Central memory CD8-positive, alpha-beta T cell (primary cell): ENCODE results near the gene TMBIM6.
A peak's percentile ranks its signal among the peaks of the same experiment; 100 is the strongest.

Source experiments
- ATAC-seq: fragments of 150-1000 bp; cut with Tn5 transposase; replicated peaks from 2 replicates; pipeline ENCODE4 v1.10.0; 2022; ENCODE audit warnings: mild to moderate bottlenecking, moderate FRiP score, moderate number of reproducible peaks; ENCODE audit not compliant: poor library complexity, severe bottlenecking; ENCODE audit errors: extremely low read depth
- DNase-seq, 2 donors: peaks; one replicate each; pipeline ENCODE4 v3.0.0; 2021; ENCODE audit warnings: low spot score in 2 of 2
- H3K27ac Mint-ChIP-seq: one replicate; pipeline ENCODE4 v1.8.0; 2022; ENCODE audit warnings: low read depth, mild to moderate bottlenecking, moderate library complexity, mixed read lengths
- H3K27me3 Mint-ChIP-seq: one replicate; pipeline ENCODE4 v1.8.0; 2022; ENCODE audit warnings: mixed read lengths
- H3K36me3 Mint-ChIP-seq: one replicate; pipeline ENCODE4 v1.8.0; 2022; ENCODE audit warnings: mild to moderate bottlenecking, moderate library complexity, mixed read lengths; ENCODE audit not compliant: insufficient read depth
- H3K4me1 Mint-ChIP-seq: one replicate; pipeline ENCODE4 v1.8.0; 2022; ENCODE audit warnings: mixed read lengths
- H3K4me3 Mint-ChIP-seq: one replicate; pipeline ENCODE4 v1.8.0; 2022; ENCODE audit warnings: mild to moderate bottlenecking, moderate library complexity, mixed read lengths
- H3K9me3 Mint-ChIP-seq: one replicate; pipeline ENCODE4 v1.8.0; 2022; ENCODE audit warnings: mixed read lengths

TMBIM6 gene

DNA sequence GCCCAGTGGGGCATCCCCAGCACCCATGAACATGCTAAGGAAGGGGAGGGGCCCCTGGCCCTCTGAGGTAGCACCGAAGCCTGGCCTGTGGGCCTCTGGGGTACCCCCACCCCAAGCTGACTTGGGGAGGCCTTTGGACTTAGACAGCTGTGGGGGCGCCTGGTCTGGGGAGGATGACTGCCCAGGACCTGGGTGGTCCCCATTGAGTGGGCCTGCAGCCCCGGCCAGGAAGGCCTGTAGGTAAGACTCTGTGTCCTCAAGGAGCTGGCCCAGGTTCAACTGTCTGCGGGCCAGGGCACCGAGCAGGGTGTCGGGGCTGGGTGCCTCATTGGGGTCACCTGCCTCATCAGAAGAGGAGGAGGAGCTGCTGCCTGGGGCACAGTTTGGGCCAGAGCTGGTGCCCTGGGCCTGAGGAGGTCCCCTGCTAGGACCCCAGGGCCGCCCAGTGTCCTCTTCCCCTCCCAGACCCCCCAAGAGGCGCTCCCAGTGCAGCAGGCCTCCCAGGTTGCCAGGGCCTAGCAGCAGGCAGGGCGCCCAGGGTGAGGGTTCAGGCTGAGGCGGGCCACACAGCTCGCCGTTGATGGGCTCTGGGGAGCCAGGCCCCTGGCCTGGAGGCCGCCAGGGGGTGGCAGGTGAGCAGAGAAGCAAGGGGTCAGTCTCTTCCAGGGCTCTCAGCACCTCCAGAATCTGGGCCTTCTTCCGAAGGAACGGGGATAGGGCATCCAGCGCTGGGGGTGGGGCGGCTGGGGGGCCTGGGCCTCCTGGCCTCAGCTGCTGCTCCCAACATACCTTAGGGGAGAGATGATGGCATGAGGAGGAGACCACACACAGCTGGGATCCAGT lies 55.5 kb downstream of the TMBIM6 start:
- no peak for ATAC-seq
- no peak overlapping the region for H3K27ac Mint-ChIP-seq
- H3K27me3 Mint-ChIP-seq, result no peaks in the 10 kb centered on the region

DNA sequence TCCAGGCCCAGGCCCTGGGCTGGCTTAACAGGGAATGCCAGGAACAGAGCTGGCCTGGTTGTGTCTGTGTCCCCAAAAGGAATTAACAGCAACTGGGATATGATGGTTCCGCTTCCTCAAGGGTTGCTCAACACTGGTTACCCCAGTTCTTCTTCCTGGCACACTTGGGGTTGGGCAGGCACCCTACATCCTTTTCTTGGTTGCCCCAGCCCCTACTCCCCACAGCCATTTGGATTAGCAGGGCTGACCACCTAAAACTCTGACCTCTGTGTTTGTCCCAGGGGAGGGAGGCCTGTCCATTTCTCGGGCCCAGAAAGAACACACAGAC lies 56.1 kb downstream of the TMBIM6 start:
- ATAC-seq (no peak), DNase-seq (no peak)
- Mint-ChIP-seq H3K36me3 (peaks cover 10% of the 10 kb centered on the region), H3K27ac (no peak overlapping the region), H3K27me3 (no peaks in the 10 kb centered on the region), H3K9me3 (no peaks in the 10 kb centered on the region), H3K4me3 (no peak overlapping the region), H3K4me1 (no peaks in the 10 kb centered on the region)

More for the DNA sequence above, 55.5 kb downstream of the TMBIM6 start:
- DNase-seq, result no peak
- Mint-ChIP-seq H3K9me3 (no peaks in the 10 kb centered on the region), H3K4me3 (no peak overlapping the region), H3K36me3 (peaks cover 7% of the 10 kb centered on the region), H3K4me1 (no peaks in the 10 kb centered on the region)

DNA sequence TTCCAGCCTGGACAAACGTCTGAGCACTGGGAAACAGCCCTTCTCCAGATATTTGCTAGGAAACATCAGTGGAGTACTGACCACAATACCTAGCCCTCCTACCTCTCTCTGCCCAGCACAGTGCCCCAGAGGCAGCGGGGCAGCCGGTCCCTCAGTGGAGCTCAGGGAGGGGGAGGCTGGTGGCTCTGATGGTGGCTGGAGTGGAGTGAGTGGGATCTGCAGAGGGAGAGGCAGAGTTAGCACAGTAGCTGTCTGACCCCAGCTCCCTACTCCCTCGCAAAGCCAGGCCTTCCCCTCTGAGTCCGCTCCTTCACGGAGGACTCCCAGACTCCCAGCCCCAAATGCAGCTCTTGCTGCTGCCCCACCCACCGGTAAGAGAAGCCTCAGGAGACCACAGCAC lies 56.9 kb downstream of the TMBIM6 start:
- Mint-ChIP-seq H3K27me3 (no peaks in the 10 kb centered on the region), H3K4me3 (no peak overlapping the region), H3K36me3 (peaks cover 10% of the 10 kb centered on the region), H3K27ac (no peak overlapping the region), H3K4me1 (no peaks in the 10 kb centered on the region), H3K9me3 (no peaks in the 10 kb centered on the region)
- ATAC-seq (no peak), DNase-seq (no peak)

DNA sequence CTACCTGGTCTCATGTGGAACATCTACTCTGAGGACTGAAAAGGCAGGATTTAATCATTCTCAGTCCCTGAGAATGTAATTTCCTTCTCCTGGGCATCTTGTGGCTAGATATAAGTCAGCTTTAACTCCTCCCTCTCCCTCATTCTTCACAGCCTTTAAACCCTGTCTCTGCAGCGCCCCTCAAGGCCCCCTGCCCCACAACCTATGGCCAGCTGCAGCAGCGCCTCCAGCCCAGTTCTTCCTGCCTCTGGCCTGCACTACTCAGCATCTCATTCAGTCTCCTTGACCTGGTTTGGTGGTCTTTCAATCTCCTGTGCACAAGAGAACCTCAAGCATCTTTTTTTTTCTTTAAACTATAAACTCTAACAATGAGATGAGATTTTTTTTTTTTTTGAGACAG lies 57.6 kb downstream of the TMBIM6 start:
- H3K9me3 Mint-ChIP-seq, result no peaks in the 10 kb centered on the region
- no peak overlapping the region for H3K27ac Mint-ChIP-seq
- H3K36me3 Mint-ChIP-seq, result peaks cover 10% of the 10 kb centered on the region
- H3K4me1 Mint-ChIP-seq, result no peaks in the 10 kb centered on the region
- no peak overlapping the region for H3K4me3 Mint-ChIP-seq
- no peaks in the 10 kb centered on the region for H3K27me3 Mint-ChIP-seq
- no peak for ATAC-seq
- DNase-seq, result no peak

DNA sequence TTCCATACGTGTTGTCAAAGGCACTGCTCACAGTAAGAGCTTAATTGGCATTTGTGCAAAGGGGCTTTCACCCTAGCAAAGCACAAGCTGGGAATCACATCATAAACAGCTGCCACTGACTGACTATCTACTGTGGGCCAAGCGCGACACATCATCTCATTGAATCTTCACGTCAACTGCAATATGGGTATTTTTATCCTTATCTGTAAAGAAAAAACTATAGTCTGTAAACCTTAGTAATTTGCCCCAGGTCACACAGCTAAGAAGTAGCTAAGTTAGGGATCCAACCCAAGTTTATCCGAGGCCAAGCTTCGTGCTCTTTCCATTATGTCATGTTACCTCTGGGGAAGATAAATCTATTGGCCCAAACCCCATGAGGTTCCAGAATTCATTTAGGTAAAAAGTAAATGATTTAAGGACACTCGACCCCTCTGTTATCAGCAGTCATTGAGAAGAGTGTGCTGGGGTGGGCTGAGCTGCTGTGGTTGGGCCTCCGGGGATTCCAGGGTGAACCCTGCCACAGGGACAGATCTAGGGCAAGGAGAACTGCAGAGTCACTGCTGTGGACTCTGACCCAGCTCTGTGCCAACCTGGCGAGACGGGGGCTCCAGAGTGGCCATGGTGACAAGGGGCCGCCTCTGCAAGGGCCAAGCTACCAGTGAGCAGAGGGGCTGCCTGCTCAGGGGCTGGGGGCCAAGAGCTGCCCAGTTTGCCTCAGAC lies 59.2 kb downstream of the TMBIM6 start:
- Mint-ChIP-seq H3K4me1 (no peaks in the 10 kb centered on the region), H3K9me3 (no peaks in the 10 kb centered on the region), H3K27ac (peak overlapping the region; percentile 50), H3K4me3 (no peak overlapping the region), H3K36me3 (peaks cover 8% of the 10 kb centered on the region), H3K27me3 (no peaks in the 10 kb centered on the region)
- ATAC-seq (no peak), DNase-seq (no peak)

DNA sequence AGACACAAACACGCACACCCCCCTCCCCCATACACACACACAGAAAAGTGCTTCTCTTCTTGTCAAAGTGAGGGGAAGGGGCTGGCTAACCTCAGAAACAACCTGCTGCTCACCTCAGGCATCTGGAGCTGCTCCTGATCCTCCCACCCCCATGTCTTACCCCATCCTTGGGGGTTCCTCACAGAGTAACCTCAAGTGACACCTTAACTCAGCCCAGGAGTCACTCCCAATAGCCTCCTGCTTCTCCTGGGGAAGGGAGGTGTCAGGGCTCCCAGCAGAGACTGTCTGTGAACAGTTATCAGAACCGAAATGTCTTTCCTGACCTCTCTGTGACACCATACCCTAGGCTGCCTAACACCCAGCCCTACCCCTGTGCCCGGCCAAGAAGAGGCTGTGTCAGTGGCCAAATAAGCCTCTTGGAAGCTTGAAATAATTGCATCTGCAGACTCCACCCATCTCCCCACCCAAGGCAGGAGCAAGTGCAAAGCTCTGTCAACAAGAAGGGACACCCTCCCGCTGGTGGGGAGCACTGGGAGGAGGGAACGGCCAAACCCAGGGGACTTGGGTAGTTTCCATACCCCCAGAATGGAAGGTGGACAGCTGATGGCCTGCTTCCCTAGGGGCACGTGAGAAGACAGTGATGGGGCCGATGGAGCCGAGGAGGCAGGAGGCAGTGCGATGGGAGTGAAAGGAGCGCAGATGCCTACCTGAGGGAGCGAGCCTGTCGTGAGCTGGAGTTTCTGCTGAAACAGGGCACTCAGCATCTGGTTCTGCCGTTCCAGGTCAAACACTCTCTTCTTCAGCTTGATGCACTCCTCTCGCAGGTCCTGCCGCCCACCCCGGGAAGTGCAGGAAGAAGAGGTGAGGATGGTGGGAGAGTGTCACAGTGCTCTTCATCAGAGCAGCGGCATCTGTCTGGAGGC lies 60.0 kb downstream of the TMBIM6 start:
- no peak for DNase-seq
- Mint-ChIP-seq H3K27me3 (no peaks in the 10 kb centered on the region), H3K9me3 (no peaks in the 10 kb centered on the region), H3K4me1 (no peaks in the 10 kb centered on the region), H3K27ac (peak overlapping the region; percentile 55), H3K36me3 (peaks cover 6% of the 10 kb centered on the region), H3K4me3 (no peak overlapping the region)
- ATAC-seq, result no peak

DNA sequence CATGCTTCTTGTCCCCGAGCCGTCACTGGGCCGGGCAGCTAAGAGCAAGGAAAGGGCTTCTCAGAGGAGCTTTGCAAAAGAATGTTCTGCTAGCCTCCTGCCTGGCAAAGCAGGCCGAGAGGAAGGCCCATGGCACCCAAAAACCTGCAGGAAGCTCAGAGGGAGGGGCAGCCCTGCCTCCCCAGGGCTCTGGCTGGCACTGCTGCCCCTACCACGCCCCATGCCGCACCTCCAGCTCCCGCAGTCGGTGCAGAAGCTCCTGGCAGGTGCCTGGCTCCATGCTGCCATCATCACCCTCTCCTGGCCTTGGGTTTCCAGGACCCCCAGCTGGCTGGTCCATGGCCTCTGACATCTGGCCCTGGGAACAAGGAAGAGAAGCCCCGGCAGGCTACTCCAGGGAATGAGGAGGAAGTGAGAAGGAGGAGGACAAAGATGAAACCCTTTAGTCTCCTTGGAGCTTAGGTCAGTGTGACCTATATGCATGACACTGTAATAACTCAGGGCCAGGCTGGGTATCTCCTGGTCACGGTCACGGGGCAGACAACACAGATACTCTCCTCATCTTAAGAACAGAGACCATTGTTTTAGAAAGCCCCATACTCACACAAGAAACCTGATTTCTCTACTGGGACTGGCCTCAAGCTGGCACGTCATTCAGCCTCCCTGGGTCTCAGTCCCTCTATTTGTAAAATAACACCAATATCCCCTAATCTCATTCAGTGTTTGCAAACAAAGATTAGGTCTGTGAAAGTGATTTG lies 62.5 kb downstream of the TMBIM6 start:
- Mint-ChIP-seq H3K27me3 (no peaks in the 10 kb centered on the region), H3K4me3 (no peak overlapping the region), H3K27ac (no peak overlapping the region), H3K9me3 (no peaks in the 10 kb centered on the region), H3K4me1 (no peaks in the 10 kb centered on the region), H3K36me3 (peaks cover 8% of the 10 kb centered on the region)
- no peak for ATAC-seq
- DNase-seq, result no peak

DNA sequence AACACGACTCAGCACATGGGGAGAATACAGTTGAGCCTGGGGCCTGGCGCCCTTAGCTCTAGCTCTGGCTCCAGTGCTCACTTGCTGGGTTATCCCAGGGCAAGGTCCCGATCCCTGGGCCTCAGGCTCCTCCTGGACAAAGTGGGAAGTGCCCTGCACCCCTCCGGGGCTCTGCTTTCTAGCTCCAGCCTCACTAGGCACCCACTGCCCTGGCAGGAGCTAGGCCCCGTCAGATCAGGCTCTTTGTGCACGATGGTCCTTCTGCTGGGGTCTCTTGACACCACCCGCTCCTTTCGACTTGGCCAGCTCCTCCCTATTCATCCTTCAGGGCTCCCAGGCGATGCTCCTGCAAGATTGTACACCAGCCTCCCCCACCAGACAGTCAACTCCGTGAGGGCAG lies 63.5 kb downstream of the TMBIM6 start:
- H3K4me3 Mint-ChIP-seq, result no peak overlapping the region
- no peak for DNase-seq
- no peaks in the 10 kb centered on the region for H3K4me1 Mint-ChIP-seq
- no peak overlapping the region for H3K27ac Mint-ChIP-seq
- no peaks in the 10 kb centered on the region for H3K27me3 Mint-ChIP-seq
- ATAC-seq, result no peak
- no peaks in the 10 kb centered on the region for H3K9me3 Mint-ChIP-seq
- peaks cover 5% of the 10 kb centered on the region for H3K36me3 Mint-ChIP-seq

DNA sequence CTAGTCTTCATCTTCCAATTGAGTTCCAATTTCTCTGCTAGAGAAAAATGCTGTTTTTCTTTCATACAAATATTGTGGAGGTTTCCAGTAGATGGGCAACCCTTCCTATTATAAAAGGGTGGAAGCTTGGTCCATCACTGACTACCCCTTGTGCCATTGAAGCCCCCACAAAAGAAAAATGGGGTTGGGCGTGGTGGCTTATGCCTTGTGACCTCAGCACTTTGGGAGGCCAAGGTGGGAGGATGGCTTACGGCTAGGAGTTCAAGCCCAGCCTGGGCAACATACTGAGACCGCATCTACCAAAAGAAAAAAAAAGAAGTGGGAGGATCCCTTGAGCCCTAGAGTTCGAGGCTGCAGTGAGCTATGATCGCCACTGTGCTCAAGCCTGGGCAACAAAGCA lies 64.1 kb downstream of the TMBIM6 start:
- H3K4me3 Mint-ChIP-seq, result no peak overlapping the region
- H3K27ac Mint-ChIP-seq, result no peak overlapping the region
- DNase-seq (no peak), ATAC-seq (no peak)
- H3K4me1 Mint-ChIP-seq, result no peaks in the 10 kb centered on the region
- H3K36me3 Mint-ChIP-seq, result peaks cover 5% of the 10 kb centered on the region
- H3K27me3 Mint-ChIP-seq, result no peaks in the 10 kb centered on the region
- no peaks in the 10 kb centered on the region for H3K9me3 Mint-ChIP-seq

DNA sequence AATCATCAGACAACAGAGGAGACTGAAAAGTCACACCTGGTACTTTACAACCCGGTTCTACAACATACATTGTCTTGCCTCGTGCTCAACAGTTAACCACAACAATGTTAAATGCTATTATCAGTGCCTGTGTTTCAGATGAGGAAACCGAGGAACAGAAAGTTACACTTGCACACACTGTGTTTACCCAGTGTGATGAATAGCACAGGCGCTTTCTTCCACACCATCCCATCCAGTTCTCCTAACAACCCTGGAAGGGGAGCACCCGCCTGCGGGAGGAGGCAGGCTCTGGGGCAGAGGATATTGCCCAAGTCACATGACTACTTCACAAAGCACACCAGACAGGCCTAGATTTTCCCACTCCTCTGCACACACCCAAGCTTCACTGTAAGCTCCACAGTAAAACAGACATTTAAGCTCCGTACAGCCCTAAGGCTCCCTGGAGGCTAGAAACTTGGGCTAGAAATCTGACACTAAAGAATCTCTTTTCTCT lies 65.0 kb downstream of the TMBIM6 start:
- no peak for DNase-seq
- no peak for ATAC-seq
- no peak overlapping the region for H3K4me3 Mint-ChIP-seq
- no peaks in the 10 kb centered on the region for H3K27me3 Mint-ChIP-seq
- no peaks in the 10 kb centered on the region for H3K4me1 Mint-ChIP-seq
- H3K36me3 Mint-ChIP-seq, result peaks cover 5% of the 10 kb centered on the region
- H3K27ac Mint-ChIP-seq, result no peak overlapping the region
- no peaks in the 10 kb centered on the region for H3K9me3 Mint-ChIP-seq

DNA sequence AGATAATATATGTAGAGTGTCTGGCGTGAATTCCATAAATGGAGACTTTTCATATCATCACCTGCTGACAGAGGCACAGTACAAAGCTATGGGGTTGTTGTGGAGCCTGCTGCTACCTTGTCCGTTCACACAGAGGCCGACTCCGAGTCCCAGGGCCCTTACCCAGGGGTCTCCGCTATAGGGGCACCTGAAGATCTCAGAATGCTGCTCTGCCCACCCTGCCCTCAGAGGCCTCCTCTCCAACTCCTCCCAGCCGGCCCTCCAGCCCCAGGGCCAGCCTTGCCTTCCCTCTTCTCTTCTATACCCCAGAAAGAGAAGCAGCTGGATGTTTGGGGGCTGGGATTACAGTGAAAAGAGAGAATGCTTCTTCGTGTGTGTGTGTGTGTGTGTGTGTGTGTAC lies 65.5 kb downstream of the TMBIM6 start:
- ATAC-seq, result no peak

More for the DNA sequence above, 65.5 kb downstream of the TMBIM6 start:
- DNase-seq, result no peak
- no peaks in the 10 kb centered on the region for H3K27me3 Mint-ChIP-seq
- H3K27ac Mint-ChIP-seq, result no peak overlapping the region
- H3K4me3 Mint-ChIP-seq, result no peak overlapping the region
- H3K9me3 Mint-ChIP-seq, result no peaks in the 10 kb centered on the region
- peaks cover 5% of the 10 kb centered on the region for H3K36me3 Mint-ChIP-seq
- peaks cover 5% of the 10 kb centered on the region for H3K4me1 Mint-ChIP-seq
